HUES64 (cell line): ENCODE data around the gene VSIG10L.
A peak's percentile ranks its signal among the peaks of the same experiment; 100 is the strongest.

ENCODE experiments used
- H3K27ac ChIP-seq: 2 replicates; pipeline ENCODE4 v1.7.0; 2013; ENCODE audit warnings: low read depth, low read length, inconsistent platforms
- H3K27me3 ChIP-seq: 2 replicates; pipeline ENCODE4 v1.6.1; 2013; ENCODE audit warnings: mild to moderate bottlenecking, low read length; ENCODE audit not compliant: insufficient read depth
- H3K36me3 ChIP-seq: 2 replicates; pipeline ENCODE4 v1.6.1; 2013; ENCODE audit warnings: mild to moderate bottlenecking, low read length; ENCODE audit not compliant: insufficient read depth
- H3K4me1 ChIP-seq: 2 replicates; pipeline ENCODE4 v1.6.1; 2013; ENCODE audit warnings: mild to moderate bottlenecking, low read length, moderate library complexity; ENCODE audit not compliant: insufficient read depth
- H3K4me3 ChIP-seq: 2 replicates; pipeline ENCODE4 v1.5.1; 2013; ENCODE audit warnings: mild to moderate bottlenecking, low read length, moderate library complexity
- H3K9ac ChIP-seq: 2 replicates; pipeline ENCODE4 v1.6.1; 2013; ENCODE audit warnings: mild to moderate bottlenecking, low read depth, low read length
- H3K9me3 ChIP-seq: 2 replicates; pipeline ENCODE4 v1.6.1; 2013; ENCODE audit warnings: low read depth, low read length; ENCODE audit not compliant: insufficient read depth
- WGBS: fragments of 150-250, 120-280 bp; methylation state at CpG from one replicate; pipeline ENCODE4 v1.1.7; 2013; ENCODE audit warnings: missing lambda C conversion rate; 5-methylcytosine and 5-hydroxymethylcytosine counted together

VSIG10L gene

GRCh38 chr19:51364200-51365106 is 22.5 kb upstream of the VSIG10L start:
- H3K27ac ChIP-seq = no peak overlapping the region
- no peaks in the 10 kb centered on the region for H3K9me3 ChIP-seq

GRCh38 chr19:51361239-51361638 is 19.3 kb upstream of the VSIG10L start:
- H3K36me3 ChIP-seq = no peaks in the 10 kb centered on the region
- no peak overlapping the region for H3K27ac ChIP-seq
- H3K9me3 ChIP-seq = no peaks in the 10 kb centered on the region
- 89% methylated on average over 13 of the region's 13 CpGs for WGBS
- H3K4me3 ChIP-seq = no peak overlapping the region
- no peaks in the 10 kb centered on the region for H3K27me3 ChIP-seq
- H3K9ac ChIP-seq = no peak overlapping the region
- H3K4me1 ChIP-seq = peaks cover 8% of the 10 kb centered on the region; the same call in 1 of the 2 replicates

More at GRCh38 chr19:51364200-51365106, 22.5 kb upstream of the VSIG10L start:
- 85% methylated on average over 15 of the region's 15 CpGs for WGBS
- Histone ChIP-seq H3K4me1 (peaks cover 15% of the 10 kb centered on the region), H3K27me3 (no peaks in the 10 kb centered on the region), H3K9ac (no peak overlapping the region), H3K4me3 (no peak overlapping the region), H3K36me3 (no peaks in the 10 kb centered on the region)

GRCh38 chr19:51359294-51359693 is 17.4 kb upstream of the VSIG10L start:
- no peaks in the 10 kb centered on the region for H3K27me3 ChIP-seq
- H3K4me1 ChIP-seq = peaks cover 6% of the 10 kb centered on the region
- no peak overlapping the region for H3K27ac ChIP-seq
- no peaks in the 10 kb centered on the region for H3K9me3 ChIP-seq
- no peak overlapping the region for H3K4me3 ChIP-seq
- no peak overlapping the region for H3K9ac ChIP-seq
- H3K36me3 ChIP-seq = no peaks in the 10 kb centered on the region
- WGBS = 78% methylated on average over 3 of the region's 4 CpGs

GRCh38 chr19:51357952-51358351 is 16.0 kb upstream of the VSIG10L start:
- Histone ChIP-seq H3K27me3 (no peaks in the 10 kb centered on the region), H3K36me3 (no peaks in the 10 kb centered on the region), H3K9me3 (no peaks in the 10 kb centered on the region), H3K4me1 (peaks cover 10% of the 10 kb centered on the region), H3K9ac (no peak overlapping the region), H3K4me3 (no peak overlapping the region), H3K27ac (no peak overlapping the region)
- 90% methylated on average over 7 of the region's 7 CpGs for WGBS

GRCh38 chr19:51356159-51356801 is 14.3 kb upstream of the VSIG10L start:
- WGBS = 94% methylated on average over 10 of the region's 10 CpGs
- Histone ChIP-seq H3K36me3 (0 out of 2 replicates have a peak, but pooled peaks cover 1% of the 10 kb centered on the region), H3K27me3 (no peaks in the 10 kb centered on the region), H3K9ac (no peak overlapping the region), H3K4me3 (no peak overlapping the region), H3K4me1 (peaks cover 10% of the 10 kb centered on the region), H3K27ac (no peak overlapping the region), H3K9me3 (no peaks in the 10 kb centered on the region)

- peak overlapping the region; percentile 56; the same call in 1 of the 2 replicates for H3K27ac ChIP-seq
- H3K9me3 ChIP-seq = no peaks in the 10 kb centered on the region
- peaks cover 10% of the 10 kb centered on the region for H3K4me1 ChIP-seq
- no peaks in the 10 kb centered on the region for H3K27me3 ChIP-seq
- H3K36me3 ChIP-seq = 0 out of 2 replicates have a peak, but pooled peaks cover 8% of the 10 kb centered on the region
- H3K4me3 ChIP-seq = no peak overlapping the region
- WGBS = 9% methylated on average over 8 of the region's 8 CpGs
- H3K9ac ChIP-seq = no peak overlapping the region
Observed at GRCh38 chr19:51354742-51355148, 12.8 kb upstream of the VSIG10L start.

- Histone ChIP-seq H3K4me1 (peaks cover 10% of the 10 kb centered on the region), H3K27me3 (no peaks in the 10 kb centered on the region), H3K4me3 (no peak overlapping the region), H3K9me3 (no peaks in the 10 kb centered on the region), H3K36me3 (0 out of 2 replicates have a peak, but pooled peaks cover 8% of the 10 kb centered on the region), H3K9ac (no peak overlapping the region), H3K27ac (peak overlapping the region; percentile 56; the same call in 1 of the 2 replicates)
- 54% methylated on average over 12 of the region's 12 CpGs for WGBS
Observed at GRCh38 chr19:51354103-51354741, 12.3 kb upstream of the VSIG10L start.

GRCh38 chr19:51352783-51353360 is 10.9 kb upstream of the VSIG10L start:
- Histone ChIP-seq H3K4me1 (peaks cover 10% of the 10 kb centered on the region), H3K27me3 (no peaks in the 10 kb centered on the region), H3K9ac (no peak overlapping the region), H3K27ac (no peak overlapping the region), H3K36me3 (0 out of 2 replicates have a peak, but pooled peaks cover 8% of the 10 kb centered on the region), H3K4me3 (no peak overlapping the region), H3K9me3 (no peaks in the 10 kb centered on the region)
- WGBS = 94% methylated on average over 16 of the region's 16 CpGs

- no peak overlapping the region for H3K4me3 ChIP-seq
- H3K9me3 ChIP-seq = no peaks in the 10 kb centered on the region
- WGBS = 93% methylated on average over 11 of the region's 11 CpGs
- H3K4me1 ChIP-seq = peaks cover 10% of the 10 kb centered on the region
- 0 out of 2 replicates have a peak, but pooled peaks cover 8% of the 10 kb centered on the region for H3K36me3 ChIP-seq
- no peak overlapping the region for H3K9ac ChIP-seq
- H3K27me3 ChIP-seq = no peaks in the 10 kb centered on the region
- no peak overlapping the region for H3K27ac ChIP-seq
Observed at GRCh38 chr19:51351266-51351990, 9.5 kb upstream of the VSIG10L start.

- 86% methylated on average over 10 of the region's 10 CpGs for WGBS
- Histone ChIP-seq H3K36me3 (0 out of 2 replicates have a peak, but pooled peaks cover 8% of the 10 kb centered on the region), H3K4me3 (no peak overlapping the region)
Observed at GRCh38 chr19:51347209-51347928, 5.4 kb upstream of the VSIG10L start.

More at GRCh38 chr19:51347209-51347928, 5.4 kb upstream of the VSIG10L start:
- Histone ChIP-seq H3K27ac (no peak overlapping the region), H3K27me3 (no peaks in the 10 kb centered on the region; the same call in 1 of the 2 replicates), H3K9ac (no peak overlapping the region), H3K9me3 (no peaks in the 10 kb centered on the region), H3K4me1 (peaks cover 3% of the 10 kb centered on the region)
